Measurements from ENCODE around the gene DAPK1. TPM values are rescaled to one million over a fixed set of nuclear protein-coding genes. Genes with fewer than 3 reads are reported as not detected.

DAPK1 gene
- total RNA-seq, 2 donors from 2014 or later = 39.1 to 40.6 TPM

GRCh38 chr9:87554171-87554910, 56.7 kb downstream of the DAPK1 start:
- no peaks in the 10 kb centered on the region for H3K4me1 ChIP-seq (ENCODE audit: control insufficient read depth in 1 of 2, low read depth in 2 of 2)
- H3K9me3 ChIP-seq = no peaks in the 10 kb centered on the region
- H3K4me3 ChIP-seq = no peak overlapping the region
- TF ChIP-seq, protein P1, sequence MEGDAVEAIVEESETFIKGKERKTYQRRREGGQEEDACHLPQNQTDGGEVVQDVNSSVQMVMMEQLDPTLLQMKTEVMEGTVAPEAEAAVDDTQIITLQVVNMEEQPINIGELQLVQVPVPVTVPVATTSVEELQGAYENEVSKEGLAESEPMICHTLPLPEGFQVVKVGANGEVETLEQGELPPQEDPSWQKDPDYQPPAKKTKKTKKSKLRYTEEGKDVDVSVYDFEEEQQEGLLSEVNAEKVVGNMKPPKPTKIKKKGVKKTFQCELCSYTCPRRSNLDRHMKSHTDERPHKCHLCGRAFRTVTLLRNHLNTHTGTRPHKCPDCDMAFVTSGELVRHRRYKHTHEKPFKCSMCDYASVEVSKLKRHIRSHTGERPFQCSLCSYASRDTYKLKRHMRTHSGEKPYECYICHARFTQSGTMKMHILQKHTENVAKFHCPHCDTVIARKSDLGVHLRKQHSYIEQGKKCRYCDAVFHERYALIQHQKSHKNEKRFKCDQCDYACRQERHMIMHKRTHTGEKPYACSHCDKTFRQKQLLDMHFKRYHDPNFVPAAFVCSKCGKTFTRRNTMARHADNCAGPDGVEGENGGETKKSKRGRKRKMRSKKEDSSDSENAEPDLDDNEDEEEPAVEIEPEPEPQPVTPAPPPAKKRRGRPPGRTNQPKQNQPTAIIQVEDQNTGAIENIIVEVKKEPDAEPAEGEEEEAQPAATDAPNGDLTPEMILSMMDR (IDR thresholded peaks at IDR 0.05) = no peak
- no peak for ATAC-seq (ENCODE audit: insufficient number of reproducible peaks, low FRiP score, low read depth)
- peak overlapping the region in 1 of 2 donors; percentile 67 for H3K27ac ChIP-seq
- no peaks in the 10 kb centered on the region for H3K36me3 ChIP-seq
- H3K27me3 ChIP-seq (replicated peaks; ENCODE audit: insufficient read depth) = no peaks in the 10 kb centered on the region
- DNase-seq (ENCODE audit: low spot score) = no peak

DNA sequence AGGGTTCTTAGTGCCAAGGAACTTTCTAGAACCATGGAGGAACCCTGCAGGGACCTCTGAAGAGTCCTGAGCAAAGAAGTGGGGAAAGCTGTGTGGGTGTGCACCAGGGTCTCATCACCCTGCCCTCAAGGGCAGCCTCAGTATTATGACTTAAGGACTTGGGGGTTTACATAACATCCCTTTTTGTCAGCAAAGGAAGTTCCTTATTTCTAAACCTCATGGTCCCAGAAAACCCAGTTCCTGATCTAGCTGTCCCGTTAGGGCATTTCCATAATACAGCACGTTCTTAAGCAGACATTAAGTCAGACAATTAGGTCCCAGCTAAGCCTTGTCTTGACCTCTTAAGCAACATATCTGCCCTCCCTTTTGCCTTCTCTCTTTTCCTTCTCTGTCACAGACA, 57.3 kb downstream of the DAPK1 start:
- H3K9me3 ChIP-seq = no peaks in the 10 kb centered on the region
- H3K4me1 ChIP-seq (ENCODE audit: control insufficient read depth in 1 of 2, low read depth in 2 of 2) = no peaks in the 10 kb centered on the region
- DNase-seq (ENCODE audit: low spot score) = no peak
- ATAC-seq (ENCODE audit: insufficient number of reproducible peaks, low FRiP score, low read depth) = no peak
- peak overlapping the region in 1 of 2 donors; percentile 67 for H3K27ac ChIP-seq
- H3K36me3 ChIP-seq = no peaks in the 10 kb centered on the region
- TF ChIP-seq, protein P1 (IDR thresholded peaks at IDR 0.05) = no peak
- H3K4me3 ChIP-seq = no peak overlapping the region
- no peaks in the 10 kb centered on the region for H3K27me3 ChIP-seq (replicated peaks; ENCODE audit: insufficient read depth)

DNA sequence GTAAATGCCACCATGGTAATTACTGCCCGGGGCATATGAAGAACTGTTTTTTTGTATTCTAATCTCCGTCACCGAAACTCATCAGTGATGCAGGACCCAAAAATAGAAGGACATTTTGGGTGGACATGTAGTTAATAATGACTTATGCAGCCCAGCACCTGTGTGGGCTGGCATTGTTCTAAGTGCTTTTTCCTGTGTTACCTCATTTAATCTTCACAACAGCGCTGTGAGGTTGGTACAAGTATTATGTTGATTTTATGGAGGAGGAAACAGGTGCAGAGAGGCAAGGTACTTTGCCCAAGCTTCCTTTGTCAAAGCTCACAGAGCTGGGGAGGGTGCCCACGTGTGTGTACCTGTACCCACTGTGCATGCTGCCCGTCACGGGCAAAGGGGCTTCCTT, 58.4 kb downstream of the DAPK1 start:
- H3K4me1 ChIP-seq (ENCODE audit: control insufficient read depth in 1 of 2, low read depth in 2 of 2) = no peaks in the 10 kb centered on the region
- no peaks in the 10 kb centered on the region for H3K36me3 ChIP-seq
- H3K4me3 ChIP-seq = no peak overlapping the region
- no peaks in the 10 kb centered on the region for H3K27me3 ChIP-seq (replicated peaks; ENCODE audit: insufficient read depth)
- TF ChIP-seq, protein P1 (IDR thresholded peaks at IDR 0.05) = no peak
- no peak overlapping the region for H3K27ac ChIP-seq
- H3K9me3 ChIP-seq = no peaks in the 10 kb centered on the region
- no peak for DNase-seq (ENCODE audit: low spot score)
- no peak for ATAC-seq (ENCODE audit: insufficient number of reproducible peaks, low FRiP score, low read depth)

- DNase-seq (ENCODE audit: low spot score) (no peak), ATAC-seq (ENCODE audit: insufficient number of reproducible peaks, low FRiP score, low read depth) (no peak)
- Histone ChIP-seq H3K27ac (no peak overlapping the region), H3K4me3 (no peak overlapping the region), H3K4me1 (ENCODE audit: control insufficient read depth in 1 of 2, low read depth in 2 of 2) (no peaks in the 10 kb centered on the region), H3K36me3 (no peaks in the 10 kb centered on the region), H3K9me3 (no peaks in the 10 kb centered on the region), H3K27me3 (replicated peaks; ENCODE audit: insufficient read depth) (no peaks in the 10 kb centered on the region)
- TF ChIP-seq, protein P1 (IDR thresholded peaks at IDR 0.05) = no peak
Observed at GRCh38 chr9:87556821-87557220, 59.2 kb downstream of the DAPK1 start.

DNA sequence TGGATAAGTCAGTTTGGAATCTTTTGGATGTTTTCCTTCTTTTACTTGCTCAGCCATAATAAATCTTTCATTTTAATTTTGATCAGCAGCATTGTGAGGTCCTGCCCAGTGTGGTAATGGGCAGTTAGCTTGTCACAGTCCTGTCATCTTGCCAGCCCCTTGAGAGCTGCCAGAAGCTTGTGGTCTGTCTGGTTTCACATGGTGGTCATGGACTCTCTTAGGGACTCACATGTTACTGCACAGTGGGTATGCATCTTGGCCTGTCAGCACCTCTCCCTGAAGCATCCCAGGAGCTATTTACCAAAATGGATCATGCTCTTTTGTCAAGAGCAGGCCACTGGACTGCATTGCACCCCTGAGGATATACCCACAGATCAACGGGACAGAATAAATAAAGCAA, 60.3 kb downstream of the DAPK1 start:
- Histone ChIP-seq H3K36me3 (no peaks in the 10 kb centered on the region), H3K27ac (no peak overlapping the region), H3K9me3 (no peaks in the 10 kb centered on the region), H3K4me3 (no peak overlapping the region), H3K4me1 (ENCODE audit: control insufficient read depth in 1 of 2, low read depth in 2 of 2) (no peaks in the 10 kb centered on the region), H3K27me3 (replicated peaks; ENCODE audit: insufficient read depth) (no peaks in the 10 kb centered on the region)
- ATAC-seq (ENCODE audit: insufficient number of reproducible peaks, low FRiP score, low read depth) (no peak), DNase-seq (ENCODE audit: low spot score) (no peak)
- TF ChIP-seq, protein P1 (IDR thresholded peaks at IDR 0.05) = no peak
